ENCODE data around the gene WNT8B. TPM values are rescaled to one million over a fixed set of nuclear protein-coding genes. Genes with fewer than 3 reads are reported as not detected.

Gene WNT8B
- total and polyA plus RNA-seq, 2 of the 13 experiments (the other 11 are each of a cell fraction or from before 2014, with no cell fraction given) = 0.07 to 0.20 TPM

DNA sequence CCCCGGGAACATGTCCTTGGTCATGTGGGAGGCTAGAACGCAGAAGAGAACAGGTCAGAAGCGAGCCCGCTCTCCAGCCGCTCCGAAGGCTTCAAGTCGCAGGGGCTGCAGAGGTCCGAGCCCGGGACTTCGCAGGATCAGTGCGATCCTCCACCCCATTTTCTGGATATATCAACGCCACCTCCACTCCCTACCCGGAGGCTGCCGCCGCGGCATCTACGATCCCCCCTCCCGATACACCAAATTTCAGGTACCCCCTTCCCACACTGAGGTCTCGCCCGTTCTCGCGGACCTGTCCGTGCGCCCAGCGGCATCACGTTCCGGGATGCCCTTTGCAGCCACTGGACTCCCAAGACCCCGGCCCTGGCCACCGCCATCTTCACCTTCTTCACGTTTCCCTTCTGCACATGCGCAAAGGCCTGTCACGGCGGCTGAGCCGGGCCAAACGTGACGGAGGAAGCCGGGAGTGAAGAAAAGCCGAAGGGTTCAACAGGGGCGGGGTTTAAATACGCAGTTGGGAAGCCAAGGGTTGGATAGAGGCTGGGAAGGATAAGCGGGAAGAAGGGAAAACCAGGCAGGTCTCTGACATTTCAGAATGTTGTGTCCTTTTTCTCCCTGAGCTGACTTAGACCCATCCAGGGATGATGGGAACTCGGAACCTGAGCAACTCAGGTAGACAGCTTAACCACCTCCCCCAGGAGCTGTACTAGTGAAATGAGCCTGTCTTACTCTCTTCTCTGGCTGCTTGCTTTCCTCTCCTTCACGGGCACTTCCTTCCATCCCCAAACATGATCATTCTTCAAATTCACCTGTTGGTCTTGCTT lies 66.9 kb downstream of the WNT8B start, which contains the start of gene NDUFB8 (continued):
- TF ChIP-seq EZH2 (conservative IDR thresholded peaks at IDR 0.05; ENCODE audit: low read depth, low read length) (no peak), NKX3-1 (CRISPR knock-in tag; IDR thresholded peaks at IDR 0.05) (no peak), ARNT2 (CRISPR knock-in tag; IDR thresholded peaks at IDR 0.05; ENCODE audit: low read depth) (peak; percentile 25; the same call in 1 of the 2 replicates), HMG20B (CRISPR knock-in tag; conservative IDR thresholded peaks at IDR 0.05) (0 out of 2 replicates have a peak, but pooled peaks have one; percentile 21), ZNF292 (CRISPR knock-in tag; IDR thresholded peaks at IDR 0.05; ENCODE audit: borderline replicate concordance, low read depth) (0 out of 2 replicates have a peak, but pooled peaks have one; percentile 39), ZNF232 (CRISPR knock-in tag; IDR thresholded peaks at IDR 0.05; ENCODE audit: borderline replicate concordance) (0 out of 2 replicates have a peak, but pooled peaks have one; percentile 20), HMG20A (CRISPR knock-in tag; IDR thresholded peaks at IDR 0.05; ENCODE audit: borderline replicate concordance) (no peak), REXO4 (CRISPR knock-in tag; IDR thresholded peaks at IDR 0.05; ENCODE audit: borderline replicate concordance) (no peak), HDAC1 (CRISPR knock-in tag; IDR thresholded peaks at IDR 0.05) (peak; percentile 59; the same call in 1 of the 2 replicates), ZNF614 (CRISPR knock-in tag; IDR thresholded peaks at IDR 0.05; ENCODE audit: borderline replicate concordance) (peak; percentile 39; the same call in 1 of the 2 replicates), KLF9 (CRISPR knock-in tag; IDR thresholded peaks at IDR 0.05; ENCODE audit: low read depth) (no peak), ZBTB20 (CRISPR knock-in tag; IDR thresholded peaks at IDR 0.05; ENCODE audit: borderline replicate concordance, low read depth) (peak; percentile 65; the same call in 1 of the 2 replicates), DMAP1 (CRISPR knock-in tag; IDR thresholded peaks at IDR 0.05) (peak; percentile 66; the same call in 1 of the 2 replicates)
- TF ChIP-seq, protein P1, sequence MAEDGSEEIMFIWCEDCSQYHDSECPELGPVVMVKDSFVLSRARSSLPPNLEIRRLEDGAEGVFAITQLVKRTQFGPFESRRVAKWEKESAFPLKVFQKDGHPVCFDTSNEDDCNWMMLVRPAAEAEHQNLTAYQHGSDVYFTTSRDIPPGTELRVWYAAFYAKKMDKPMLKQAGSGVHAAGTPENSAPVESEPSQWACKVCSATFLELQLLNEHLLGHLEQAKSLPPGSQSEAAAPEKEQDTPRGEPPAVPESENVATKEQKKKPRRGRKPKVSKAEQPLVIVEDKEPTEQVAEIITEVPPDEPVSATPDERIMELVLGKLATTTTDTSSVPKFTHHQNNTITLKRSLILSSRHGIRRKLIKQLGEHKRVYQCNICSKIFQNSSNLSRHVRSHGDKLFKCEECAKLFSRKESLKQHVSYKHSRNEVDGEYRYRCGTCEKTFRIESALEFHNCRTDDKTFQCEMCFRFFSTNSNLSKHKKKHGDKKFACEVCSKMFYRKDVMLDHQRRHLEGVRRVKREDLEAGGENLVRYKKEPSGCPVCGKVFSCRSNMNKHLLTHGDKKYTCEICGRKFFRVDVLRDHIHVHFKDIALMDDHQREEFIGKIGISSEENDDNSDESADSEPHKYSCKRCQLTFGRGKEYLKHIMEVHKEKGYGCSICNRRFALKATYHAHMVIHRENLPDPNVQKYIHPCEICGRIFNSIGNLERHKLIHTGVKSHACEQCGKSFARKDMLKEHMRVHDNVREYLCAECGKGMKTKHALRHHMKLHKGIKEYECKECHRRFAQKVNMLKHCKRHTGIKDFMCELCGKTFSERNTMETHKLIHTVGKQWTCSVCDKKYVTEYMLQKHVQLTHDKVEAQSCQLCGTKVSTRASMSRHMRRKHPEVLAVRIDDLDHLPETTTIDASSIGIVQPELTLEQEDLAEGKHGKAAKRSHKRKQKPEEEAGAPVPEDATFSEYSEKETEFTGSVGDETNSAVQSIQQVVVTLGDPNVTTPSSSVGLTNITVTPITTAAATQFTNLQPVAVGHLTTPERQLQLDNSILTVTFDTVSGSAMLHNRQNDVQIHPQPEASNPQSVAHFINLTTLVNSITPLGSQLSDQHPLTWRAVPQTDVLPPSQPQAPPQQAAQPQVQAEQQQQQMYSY (CRISPR knock-in tag; IDR thresholded peaks at IDR 0.05) = no peak
- TF ChIP-seq, protein P2, sequence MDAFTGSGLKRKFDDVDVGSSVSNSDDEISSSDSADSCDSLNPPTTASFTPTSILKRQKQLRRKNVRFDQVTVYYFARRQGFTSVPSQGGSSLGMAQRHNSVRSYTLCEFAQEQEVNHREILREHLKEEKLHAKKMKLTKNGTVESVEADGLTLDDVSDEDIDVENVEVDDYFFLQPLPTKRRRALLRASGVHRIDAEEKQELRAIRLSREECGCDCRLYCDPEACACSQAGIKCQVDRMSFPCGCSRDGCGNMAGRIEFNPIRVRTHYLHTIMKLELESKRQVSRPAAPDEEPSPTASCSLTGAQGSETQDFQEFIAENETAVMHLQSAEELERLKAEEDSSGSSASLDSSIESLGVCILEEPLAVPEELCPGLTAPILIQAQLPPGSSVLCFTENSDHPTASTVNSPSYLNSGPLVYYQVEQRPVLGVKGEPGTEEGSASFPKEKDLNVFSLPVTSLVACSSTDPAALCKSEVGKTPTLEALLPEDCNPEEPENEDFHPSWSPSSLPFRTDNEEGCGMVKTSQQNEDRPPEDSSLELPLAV (CRISPR knock-in tag; conservative IDR thresholded peaks at IDR 0.05; ENCODE audit: low read depth) = no peak
- TF ChIP-seq, protein P3, sequence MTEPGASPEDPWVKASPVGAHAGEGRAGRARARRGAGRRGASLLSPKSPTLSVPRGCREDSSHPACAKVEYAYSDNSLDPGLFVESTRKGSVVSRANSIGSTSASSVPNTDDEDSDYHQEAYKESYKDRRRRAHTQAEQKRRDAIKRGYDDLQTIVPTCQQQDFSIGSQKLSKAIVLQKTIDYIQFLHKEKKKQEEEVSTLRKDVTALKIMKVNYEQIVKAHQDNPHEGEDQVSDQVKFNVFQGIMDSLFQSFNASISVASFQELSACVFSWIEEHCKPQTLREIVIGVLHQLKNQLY (CRISPR knock-in tag; IDR thresholded peaks at IDR 0.05) = no peak
- TF ChIP-seq, protein P4, sequence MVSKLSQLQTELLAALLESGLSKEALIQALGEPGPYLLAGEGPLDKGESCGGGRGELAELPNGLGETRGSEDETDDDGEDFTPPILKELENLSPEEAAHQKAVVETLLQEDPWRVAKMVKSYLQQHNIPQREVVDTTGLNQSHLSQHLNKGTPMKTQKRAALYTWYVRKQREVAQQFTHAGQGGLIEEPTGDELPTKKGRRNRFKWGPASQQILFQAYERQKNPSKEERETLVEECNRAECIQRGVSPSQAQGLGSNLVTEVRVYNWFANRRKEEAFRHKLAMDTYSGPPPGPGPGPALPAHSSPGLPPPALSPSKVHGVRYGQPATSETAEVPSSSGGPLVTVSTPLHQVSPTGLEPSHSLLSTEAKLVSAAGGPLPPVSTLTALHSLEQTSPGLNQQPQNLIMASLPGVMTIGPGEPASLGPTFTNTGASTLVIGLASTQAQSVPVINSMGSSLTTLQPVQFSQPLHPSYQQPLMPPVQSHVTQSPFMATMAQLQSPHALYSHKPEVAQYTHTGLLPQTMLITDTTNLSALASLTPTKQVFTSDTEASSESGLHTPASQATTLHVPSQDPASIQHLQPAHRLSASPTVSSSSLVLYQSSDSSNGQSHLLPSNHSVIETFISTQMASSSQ (IDR thresholded peaks at IDR 0.05; ENCODE audit: low read depth) = 0 out of 2 replicates have a peak, but pooled peaks have one; percentile 14
- TF ChIP-seq, protein P4 (CRISPR knock-in tag; IDR thresholded peaks at IDR 0.05; ENCODE audit: borderline replicate concordance) = no peak

Measured in HepG2 (cell line).